Heart left ventricle (tissue), 13 donors: Measurements from ENCODE around the gene ERN1.

ENCODE experiments used
- POLR2A ChIP-seq, 2 donors: fragments of 450-650 bp; IDR thresholded peaks; one replicate each; pipeline ENCODE4 v1.6.1; 2017; ENCODE audit warnings: antibody characterized with exemption in 2 of 2, mild to moderate bottlenecking in 2 of 2, moderate library complexity in 2 of 2
- TF ChIP-seq, protein P1 (sequence below), 12 donors: fragments of 200-600 bp; sonication (generic) in 4 of 12; IDR thresholded peaks; one replicate each; pipeline versions ENCODE4 v1.5.0 to v1.8.0; 2018 to 2022; ENCODE audit warnings: antibody characterized with exemption in 12 of 12, mild to moderate bottlenecking in 5 of 12
- donor health status: ischemic (EF 13 %, LVEDD 7.1; RV severe dilation, severe dysfunction).
- donor health status: DM: no; HTN: yes; CAD: no.
- donor health status: DM: no; HTN: no; CAD: no.
- donor health status: ischemic (EF 25% LVEDD 6.9; RV normal size, moderate dysfunction).
- donor health status: ischemic (EF 25% LVEDD 5.7; RV mildly dilated, moderate dysfunction).
- donor health status: ischemic (EF 35%, LVEDD 5.7; RV mildly dilated, moderate dysfunction).
- donor health status: nonischemic (EF 11% LVEDD 7.7; RV severe dilation, severe dysfunction).
- donor health status: DM: yes; HTN: yes; CAD: no.
- donor health status: PGD.
- donor health status: ischemic (EF 29% LVEDD 5.4; RV normal size, mild dysfunction).
- donor health status: nonischemic (EF 23%, LVEDD 6.1; RV moderate dilation, normal function).

DNA sequence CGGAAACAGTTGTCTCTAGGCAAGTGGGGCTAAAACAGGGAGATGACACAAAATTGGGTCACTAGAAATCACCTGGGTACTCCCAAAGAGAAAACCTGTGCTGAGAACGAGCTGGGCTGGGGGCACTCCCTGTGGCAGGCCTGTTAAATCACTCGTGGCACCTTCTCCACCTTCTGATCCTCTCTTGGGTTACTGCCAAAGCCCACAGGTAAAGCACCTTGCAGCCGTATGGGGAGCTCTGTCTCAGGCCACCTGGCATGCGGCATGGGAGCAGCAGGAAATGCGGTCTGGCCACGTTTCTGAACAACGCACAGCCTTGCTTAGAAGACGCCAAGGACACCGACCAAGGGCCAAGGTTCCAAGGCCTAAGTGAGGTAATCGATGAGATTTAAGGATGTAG is 88.0 kb downstream of the ERN1 start:
- TF ChIP-seq, protein P1, sequence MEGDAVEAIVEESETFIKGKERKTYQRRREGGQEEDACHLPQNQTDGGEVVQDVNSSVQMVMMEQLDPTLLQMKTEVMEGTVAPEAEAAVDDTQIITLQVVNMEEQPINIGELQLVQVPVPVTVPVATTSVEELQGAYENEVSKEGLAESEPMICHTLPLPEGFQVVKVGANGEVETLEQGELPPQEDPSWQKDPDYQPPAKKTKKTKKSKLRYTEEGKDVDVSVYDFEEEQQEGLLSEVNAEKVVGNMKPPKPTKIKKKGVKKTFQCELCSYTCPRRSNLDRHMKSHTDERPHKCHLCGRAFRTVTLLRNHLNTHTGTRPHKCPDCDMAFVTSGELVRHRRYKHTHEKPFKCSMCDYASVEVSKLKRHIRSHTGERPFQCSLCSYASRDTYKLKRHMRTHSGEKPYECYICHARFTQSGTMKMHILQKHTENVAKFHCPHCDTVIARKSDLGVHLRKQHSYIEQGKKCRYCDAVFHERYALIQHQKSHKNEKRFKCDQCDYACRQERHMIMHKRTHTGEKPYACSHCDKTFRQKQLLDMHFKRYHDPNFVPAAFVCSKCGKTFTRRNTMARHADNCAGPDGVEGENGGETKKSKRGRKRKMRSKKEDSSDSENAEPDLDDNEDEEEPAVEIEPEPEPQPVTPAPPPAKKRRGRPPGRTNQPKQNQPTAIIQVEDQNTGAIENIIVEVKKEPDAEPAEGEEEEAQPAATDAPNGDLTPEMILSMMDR (IDR thresholded peaks at IDR 0.05) = no peak
- no peak for TF ChIP-seq POLR2A (IDR thresholded peaks at IDR 0.05)
